Measurements from ENCODE around the gene PLEKHA5. TPM values are rescaled to one million over a fixed set of nuclear protein-coding genes. Genes with fewer than 3 reads are reported as not detected.

Gene PLEKHA5
- total RNA-seq, 1 donor from 2014 or later, result 32.3 TPM

GRCh38 chr12:19115285-19115684 lies 14.2 kb upstream of the PLEKHA5 start:
- no peak for DNase-seq (ENCODE audit: extremely low spot score, unreplicated experiment)
- H3K9me3 Mint-ChIP-seq (ENCODE audit: unreplicated experiment), result no peaks in the 10 kb centered on the region
- no peak overlapping the region for H3K4me3 Mint-ChIP-seq (ENCODE audit: unreplicated experiment)
- no peaks in the 10 kb centered on the region for H3K36me3 Mint-ChIP-seq (ENCODE audit: unreplicated experiment)
- H3K4me1 Mint-ChIP-seq (ENCODE audit: unreplicated experiment), result peaks cover 5% of the 10 kb centered on the region
- no peak for TF ChIP-seq CTCF (IDR thresholded peaks at IDR 0.05)
- no peak overlapping the region for H3K27ac Mint-ChIP-seq (ENCODE audit: unreplicated experiment)
- no peaks in the 10 kb centered on the region for H3K27me3 Mint-ChIP-seq (ENCODE audit: unreplicated experiment)

GRCh38 chr12:19119440-19119839 lies 10.1 kb upstream of the PLEKHA5 start:
- Mint-ChIP-seq H3K27me3 (ENCODE audit: unreplicated experiment) (no peaks in the 10 kb centered on the region), H3K4me3 (ENCODE audit: unreplicated experiment) (no peak overlapping the region), H3K36me3 (ENCODE audit: unreplicated experiment) (no peaks in the 10 kb centered on the region), H3K9me3 (ENCODE audit: unreplicated experiment) (peaks cover 5% of the 10 kb centered on the region), H3K27ac (ENCODE audit: unreplicated experiment) (no peak overlapping the region), H3K4me1 (ENCODE audit: unreplicated experiment) (peaks cover 2% of the 10 kb centered on the region)
- TF ChIP-seq CTCF (IDR thresholded peaks at IDR 0.05), result no peak
- no peak for DNase-seq (ENCODE audit: extremely low spot score, unreplicated experiment)

- no peak overlapping the region for H3K27ac Mint-ChIP-seq (ENCODE audit: unreplicated experiment)
- no peak for TF ChIP-seq CTCF (IDR thresholded peaks at IDR 0.05)
- no peaks in the 10 kb centered on the region for H3K27me3 Mint-ChIP-seq (ENCODE audit: unreplicated experiment)
- no peaks in the 10 kb centered on the region for H3K36me3 Mint-ChIP-seq (ENCODE audit: unreplicated experiment)
- DNase-seq (ENCODE audit: extremely low spot score, unreplicated experiment), result no peak
- peaks cover 7% of the 10 kb centered on the region for H3K4me1 Mint-ChIP-seq (ENCODE audit: unreplicated experiment)
- H3K4me3 Mint-ChIP-seq (ENCODE audit: unreplicated experiment), result no peak overlapping the region
- peaks cover 10% of the 10 kb centered on the region for H3K9me3 Mint-ChIP-seq (ENCODE audit: unreplicated experiment)
These were observed 8.7 kb upstream of the PLEKHA5 start for GRCh38 chr12:19120795-19121194.

GRCh38 chr12:19121449-19122018 lies 8.0 kb upstream of the PLEKHA5 start:
- Mint-ChIP-seq H3K4me1 (ENCODE audit: unreplicated experiment) (peaks cover 7% of the 10 kb centered on the region), H3K27ac (ENCODE audit: unreplicated experiment) (no peak overlapping the region), H3K9me3 (ENCODE audit: unreplicated experiment) (peaks cover 10% of the 10 kb centered on the region), H3K36me3 (ENCODE audit: unreplicated experiment) (no peaks in the 10 kb centered on the region), H3K27me3 (ENCODE audit: unreplicated experiment) (no peaks in the 10 kb centered on the region), H3K4me3 (ENCODE audit: unreplicated experiment) (no peak overlapping the region)
- no peak for TF ChIP-seq CTCF (IDR thresholded peaks at IDR 0.05)
- DNase-seq (ENCODE audit: extremely low spot score, unreplicated experiment), result no peak

GRCh38 chr12:19125325-19125724 lies 4.2 kb upstream of the PLEKHA5 start:
- H3K27ac Mint-ChIP-seq (ENCODE audit: unreplicated experiment), result no peak overlapping the region
- no peaks in the 10 kb centered on the region for H3K27me3 Mint-ChIP-seq (ENCODE audit: unreplicated experiment)

More at GRCh38 chr12:19125325-19125724, 4.2 kb upstream of the PLEKHA5 start:
- no peak for TF ChIP-seq CTCF (IDR thresholded peaks at IDR 0.05)
- Mint-ChIP-seq H3K4me1 (ENCODE audit: unreplicated experiment) (peaks cover 8% of the 10 kb centered on the region), H3K4me3 (ENCODE audit: unreplicated experiment) (no peak overlapping the region), H3K9me3 (ENCODE audit: unreplicated experiment) (peaks cover 28% of the 10 kb centered on the region), H3K36me3 (ENCODE audit: unreplicated experiment) (peaks cover 5% of the 10 kb centered on the region)
- no peak for DNase-seq (ENCODE audit: extremely low spot score, unreplicated experiment)

Data from osteocyte (in vitro differentiated cells).